Mesendoderm (in vitro differentiated cells): ENCODE measurements around the gene RNF187.
A peak's percentile ranks its signal among the peaks of the same experiment; 100 is the strongest.
"Not testable (repeated sequence)": the region's sequence is repeated elsewhere in the genome, so short reads cannot be mapped to it uniquely, and the experiment has no call there.

ENCODE experiments used
- DNase-seq: peaks from one replicate; pipeline ENCODE4 v3.0.0; 2013
- H2AK5ac ChIP-seq: 2 replicates; pipeline ENCODE4 v1.6.1; 2013; ENCODE audit warnings: low read length, inconsistent platforms
- H2BK120ac ChIP-seq: 2 replicates; pipeline ENCODE4 v1.6.1; 2013; ENCODE audit warnings: low read depth, mild to moderate bottlenecking, low read length, moderate library complexity, mixed read lengths
- H2BK15ac ChIP-seq: replicated peaks from 2 replicates; pipeline ENCODE4 v1.6.1; 2013; ENCODE audit warnings: low read depth, mild to moderate bottlenecking, moderate library complexity
- H2BK5ac ChIP-seq: 2 replicates; pipeline ENCODE4 v1.6.1; 2013; ENCODE audit warnings: low read length, inconsistent platforms
- H3K18ac ChIP-seq: 2 replicates; pipeline ENCODE4 v1.6.1; 2013; ENCODE audit warnings: mild to moderate bottlenecking, low read length, mixed read lengths
- H3K23ac ChIP-seq: one replicate; pipeline ENCODE4 v1.6.1; 2013; ENCODE audit warnings: low read length
- H3K27ac ChIP-seq: 2 replicates; pipeline ENCODE4 v1.5.1; 2013; ENCODE audit warnings: low read depth, mild to moderate bottlenecking, inconsistent platforms, low read length, moderate library complexity
- H3K27me3 ChIP-seq: 2 replicates; pipeline ENCODE4 v1.6.1; 2013; ENCODE audit warnings: low read length, control low read depth, mild to moderate bottlenecking, inconsistent platforms; ENCODE audit not compliant: insufficient read depth, poor library complexity
- H3K36me3 ChIP-seq: 2 replicates; pipeline ENCODE4 v1.6.1; 2013; ENCODE audit warnings: low read length, inconsistent platforms; ENCODE audit not compliant: control insufficient read depth, insufficient read depth
- H3K4ac ChIP-seq: one replicate; pipeline ENCODE4 v1.6.1; 2013; ENCODE audit warnings: low read depth, mild to moderate bottlenecking, low read length, moderate library complexity
- H3K4me1 ChIP-seq: 2 replicates; pipeline ENCODE4 v1.6.1; 2013; ENCODE audit warnings: low read depth, low read length, inconsistent platforms; ENCODE audit not compliant: control insufficient read depth
- H3K4me2 ChIP-seq: 2 replicates; pipeline ENCODE4 v1.6.1; 2013; ENCODE audit warnings: low read length
- H3K4me3 ChIP-seq: 2 replicates; pipeline ENCODE4 v1.5.1; 2013; ENCODE audit warnings: mild to moderate bottlenecking, low read length
- H3K56ac ChIP-seq: one replicate; pipeline ENCODE4 v1.6.1; 2013; ENCODE audit warnings: low read length
- H3K79me1 ChIP-seq: 2 replicates; pipeline ENCODE4 v1.6.1; 2013; ENCODE audit warnings: low read length, inconsistent platforms
- H3K79me2 ChIP-seq: 2 replicates; pipeline ENCODE4 v1.6.1; 2013; ENCODE audit warnings: mild to moderate bottlenecking, low read length; ENCODE audit not compliant: control insufficient read depth, insufficient read depth
- H3K9ac ChIP-seq: 2 replicates; pipeline ENCODE4 v1.6.1; 2013; ENCODE audit warnings: low read length, inconsistent platforms
- H4K5ac ChIP-seq: one replicate; pipeline ENCODE4 v1.6.1; 2013; ENCODE audit warnings: low read length
- H4K8ac ChIP-seq: one replicate; pipeline ENCODE4 v1.6.1; 2013; ENCODE audit warnings: low read depth, mild to moderate bottlenecking, control low read depth, low read length, moderate library complexity
- WGBS: extraction: QIAGEN DNeasy Blood & Tissue Kit; methylation state at CpG from one replicate; pipeline ENCODE4 v1.1.7; 2013; ENCODE audit warnings: low lambda C conversion rate, missing lambda C conversion rate; ENCODE audit not compliant: insufficient coverage; ENCODE audit errors: extremely low coverage; 5-methylcytosine and 5-hydroxymethylcytosine counted together

RNF187 gene

DNA sequence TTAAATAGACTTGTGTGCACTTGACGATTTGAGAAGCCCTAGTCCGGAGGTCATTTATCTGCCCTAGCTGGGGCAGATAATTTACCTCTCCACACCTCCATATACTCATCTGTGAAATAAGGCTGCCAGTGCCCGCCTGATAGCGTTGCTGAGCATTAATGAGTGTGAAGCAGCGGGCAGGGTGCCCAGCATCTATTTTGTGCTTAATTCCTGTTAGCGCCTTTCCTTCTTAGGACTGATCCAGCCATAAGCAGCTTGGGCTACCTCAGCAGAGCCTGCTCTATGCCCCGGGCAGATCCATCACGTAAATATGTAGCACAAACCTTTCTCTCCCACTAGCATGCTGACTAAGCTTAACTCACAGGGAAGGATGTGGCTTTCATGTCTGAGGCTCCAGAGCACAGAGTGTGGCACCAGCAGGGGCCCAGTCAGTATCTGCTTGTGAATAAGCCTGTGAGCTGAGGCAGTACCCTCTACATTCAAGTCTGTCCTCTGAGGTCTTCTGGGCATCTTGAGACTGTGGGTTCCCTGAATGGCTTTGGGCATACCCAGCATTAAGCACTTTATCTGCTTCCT is 21.5 kb upstream of the RNF187 start:
- H3K4me1 ChIP-seq = no peaks in the 10 kb centered on the region
- no peak overlapping the region for H4K5ac ChIP-seq
- H3K4me3 ChIP-seq = no peak overlapping the region
- H2BK120ac ChIP-seq = no peak overlapping the region
- no peak overlapping the region for H3K4me2 ChIP-seq
- H2BK15ac ChIP-seq = no peak overlapping the region
- H4K8ac ChIP-seq = no peak overlapping the region
- no peak overlapping the region for H3K23ac ChIP-seq
- no peak for DNase-seq
- WGBS = no CpG with 5 or more reads among the region's 8 CpGs
- peaks cover 14% of the 10 kb centered on the region for H3K27me3 ChIP-seq
- no peak overlapping the region for H3K27ac ChIP-seq
- no peaks in the 10 kb centered on the region for H3K79me2 ChIP-seq
- no peak overlapping the region for H3K9ac ChIP-seq
- H2AK5ac ChIP-seq = peak overlapping the region; percentile 69
- H3K79me1 ChIP-seq = no peaks in the 10 kb centered on the region
- H2BK5ac ChIP-seq = no peak overlapping the region
- H3K36me3 ChIP-seq = no peaks in the 10 kb centered on the region
- H3K18ac ChIP-seq = no peak overlapping the region
- peak overlapping the region; percentile 7 for H3K56ac ChIP-seq
- H3K4ac ChIP-seq = no peak overlapping the region

DNA sequence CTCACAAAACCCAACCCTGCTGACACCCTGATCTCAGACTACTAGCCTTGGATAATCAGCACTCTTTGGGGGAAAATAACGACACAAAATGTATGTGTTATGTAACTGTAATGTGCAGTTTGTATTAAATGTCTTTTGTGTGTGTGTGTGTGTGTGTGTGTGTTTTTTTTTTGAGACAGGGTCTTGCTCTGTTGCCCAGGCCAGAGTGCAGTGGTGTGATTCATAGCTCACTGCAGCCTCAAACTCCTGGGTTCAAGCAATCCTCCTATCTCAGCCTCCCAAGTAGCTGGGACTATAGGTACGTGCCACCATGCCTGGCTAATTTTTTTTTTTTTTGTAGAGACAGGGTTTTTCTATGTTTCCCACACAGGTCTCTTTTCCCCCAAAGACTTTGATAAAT is 19.0 kb upstream of the RNF187 start:
- H3K56ac ChIP-seq, H4K8ac ChIP-seq, H3K79me2 ChIP-seq, H3K23ac ChIP-seq, H3K4ac ChIP-seq, H2AK5ac ChIP-seq, H3K18ac ChIP-seq, H2BK120ac ChIP-seq, H3K36me3 ChIP-seq, H2BK5ac ChIP-seq, DNase-seq, H4K5ac ChIP-seq, H3K9ac ChIP-seq, H3K4me3 ChIP-seq, H3K4me1 ChIP-seq, H3K27ac ChIP-seq, H2BK15ac ChIP-seq, H3K4me2 ChIP-seq, H3K79me1 ChIP-seq: not testable (repeated sequence)
- WGBS = no CpG with 5 or more reads among the region's 2 CpGs
- H3K27me3 ChIP-seq = peaks cover 13% of the 10 kb centered on the region

DNA sequence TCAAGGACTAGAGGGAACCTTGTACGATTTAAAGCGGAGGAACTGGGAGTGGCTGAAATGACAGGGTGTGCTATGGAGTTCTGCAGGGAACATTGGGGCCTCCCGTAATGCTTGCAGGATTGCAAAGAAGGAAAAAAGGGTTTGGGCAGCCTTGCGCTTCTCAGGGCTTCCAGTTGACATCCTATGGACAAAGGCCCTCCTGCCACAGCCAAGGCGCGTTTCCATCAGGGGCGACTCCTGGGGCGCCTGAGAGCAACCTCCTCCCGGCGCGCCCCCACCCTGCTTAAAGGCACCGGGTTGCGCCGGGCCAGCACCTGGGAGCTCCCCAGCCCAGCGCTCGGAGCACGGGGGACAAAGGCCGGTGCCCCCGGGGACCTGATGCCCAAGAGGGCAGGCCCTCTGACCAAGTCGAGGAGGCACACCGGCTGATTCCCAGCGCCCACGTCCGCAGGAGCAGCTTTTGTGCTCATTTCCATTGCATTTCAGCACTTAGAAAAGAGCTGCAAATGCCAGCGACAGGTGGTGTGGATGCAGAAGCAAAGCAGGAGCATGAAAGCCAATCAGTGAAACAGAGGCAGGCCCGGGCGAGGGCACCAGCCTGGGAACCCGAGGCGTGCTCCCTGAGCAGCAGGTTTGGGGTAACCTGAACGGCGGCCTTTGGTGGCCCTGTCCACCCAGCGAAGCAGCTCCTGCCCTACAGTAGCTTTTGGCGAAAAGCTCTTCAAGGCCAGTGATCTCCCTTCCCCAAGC is 17.6 kb upstream of the RNF187 start:
- no peak overlapping the region for H3K4me3 ChIP-seq
- no peak overlapping the region for H2BK15ac ChIP-seq
- WGBS = no CpG with 5 or more reads among the region's 33 CpGs

DNA sequence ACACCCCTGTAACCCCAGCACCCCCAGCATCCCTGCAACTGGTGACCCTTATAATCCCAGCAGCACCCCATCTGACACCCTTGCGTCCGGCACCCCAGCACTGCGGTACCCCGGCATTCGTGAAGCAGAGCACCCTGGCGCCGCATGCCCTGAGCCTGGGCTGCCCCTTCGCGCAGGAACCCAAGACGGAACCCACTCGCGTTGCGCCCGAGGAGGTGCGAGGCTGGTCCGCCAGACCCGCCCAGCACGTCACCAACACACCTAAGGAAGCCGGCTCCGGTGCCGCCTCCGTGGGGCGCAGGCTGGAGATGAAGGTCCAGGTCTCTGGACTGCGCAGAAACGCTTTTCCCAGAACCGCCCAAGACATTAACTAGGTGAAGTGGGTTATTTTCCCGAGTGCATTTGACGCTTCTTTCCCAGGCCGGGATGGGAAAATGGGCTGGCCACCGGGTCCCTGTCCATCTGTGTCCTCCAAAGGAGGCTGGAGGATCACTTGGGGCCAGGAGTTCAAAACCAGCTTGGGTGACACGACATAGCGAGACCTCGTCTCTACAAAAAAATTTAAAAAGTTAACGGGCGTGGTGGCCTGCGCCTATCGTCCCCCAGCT is 15.9 kb upstream of the RNF187 start:
- peak overlapping the region; percentile 15 for H3K56ac ChIP-seq
- no peaks in the 10 kb centered on the region for H3K36me3 ChIP-seq
- no CpG with 5 or more reads among the region's 37 CpGs for WGBS
- no peak overlapping the region for H2BK120ac ChIP-seq
- H3K79me1 ChIP-seq = no peaks in the 10 kb centered on the region
- H3K18ac ChIP-seq = no peak overlapping the region
- no peak overlapping the region for H3K27ac ChIP-seq
- no peak overlapping the region for H2BK5ac ChIP-seq
- no peak overlapping the region for H2AK5ac ChIP-seq
- no peak overlapping the region for H3K4me2 ChIP-seq
- H3K79me2 ChIP-seq = no peaks in the 10 kb centered on the region
- H2BK15ac ChIP-seq = no peak overlapping the region
- DNase-seq = no peak
- no peak overlapping the region for H3K9ac ChIP-seq
- no peak overlapping the region for H4K8ac ChIP-seq
- H3K4ac ChIP-seq = no peak overlapping the region
- H3K23ac ChIP-seq = no peak overlapping the region
- no peak overlapping the region for H4K5ac ChIP-seq
- H3K4me1 ChIP-seq = no peaks in the 10 kb centered on the region
- H3K4me3 ChIP-seq = no peak overlapping the region
- H3K27me3 ChIP-seq = peaks cover 12% of the 10 kb centered on the region

More for the DNA sequence above, 17.6 kb upstream of the RNF187 start:
- H2AK5ac ChIP-seq = no peak overlapping the region
- H2BK5ac ChIP-seq = no peak overlapping the region
- peaks cover 12% of the 10 kb centered on the region for H3K27me3 ChIP-seq
- no peak overlapping the region for H2BK120ac ChIP-seq
- H3K9ac ChIP-seq = peak overlapping the region; percentile 27
- no peak for DNase-seq
- peak overlapping the region; percentile 34 for H3K56ac ChIP-seq
- H4K5ac ChIP-seq = no peak overlapping the region
- H3K4ac ChIP-seq = no peak overlapping the region
- H3K23ac ChIP-seq = no peak overlapping the region
- no peaks in the 10 kb centered on the region for H3K79me1 ChIP-seq
- no peak overlapping the region for H4K8ac ChIP-seq
- H3K27ac ChIP-seq = no peak overlapping the region
- H3K18ac ChIP-seq = no peak overlapping the region
- no peaks in the 10 kb centered on the region for H3K79me2 ChIP-seq
- no peaks in the 10 kb centered on the region for H3K4me1 ChIP-seq
- no peaks in the 10 kb centered on the region for H3K36me3 ChIP-seq
- peak overlapping the region; percentile 36 for H3K4me2 ChIP-seq

DNA sequence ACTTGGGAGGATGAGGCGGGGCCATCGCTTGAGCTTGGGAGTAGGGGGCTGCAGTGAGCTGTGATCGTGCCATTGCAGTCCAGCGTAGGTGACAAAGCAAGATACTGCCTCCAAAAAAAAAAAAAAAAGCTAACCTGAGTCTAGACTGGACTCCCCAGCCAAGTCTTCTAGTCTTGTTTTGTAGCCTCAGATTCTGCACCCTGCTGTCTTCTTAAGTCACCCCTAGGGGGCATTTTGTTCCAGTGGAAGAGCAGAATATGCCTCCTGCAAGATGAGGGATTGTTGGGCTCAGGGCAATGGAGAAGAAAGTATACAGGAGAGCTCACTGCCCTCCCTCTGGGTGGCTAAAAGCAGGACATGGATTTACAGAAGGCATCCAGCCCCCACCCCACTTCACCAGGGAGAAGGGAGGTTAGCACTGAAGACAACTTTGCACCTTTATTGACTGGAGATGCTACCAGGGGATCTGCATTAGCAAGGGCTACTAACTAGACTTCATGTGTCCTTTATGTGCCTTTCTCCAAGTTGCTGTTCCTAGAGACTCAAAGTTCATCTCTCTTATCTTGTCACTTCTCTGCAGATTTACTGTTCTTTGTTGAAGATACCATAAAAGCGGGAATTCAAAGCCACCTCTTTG is 15.3 kb upstream of the RNF187 start:
- Histone ChIP-seq H3K79me2 (no peaks in the 10 kb centered on the region), H4K5ac (no peak overlapping the region), H2BK120ac (no peak overlapping the region), H3K79me1 (no peaks in the 10 kb centered on the region), H3K18ac (no peak overlapping the region), H3K27me3 (peaks cover 11% of the 10 kb centered on the region), H3K36me3 (no peaks in the 10 kb centered on the region), H2AK5ac (no peak overlapping the region), H3K23ac (no peak overlapping the region), H3K4ac (no peak overlapping the region), H4K8ac (no peak overlapping the region), H2BK15ac (no peak overlapping the region), H3K9ac (no peak overlapping the region), H3K27ac (no peak overlapping the region), H3K4me2 (no peak overlapping the region), H3K4me1 (no peaks in the 10 kb centered on the region), H3K56ac (peak overlapping the region; percentile 42), H2BK5ac (no peak overlapping the region), H3K4me3 (no peak overlapping the region)
- WGBS = no CpG with 5 or more reads among the region's 5 CpGs
- DNase-seq = peak; percentile 84
